Natural killer cell (primary cell): ENCODE data around the gene CHKA. TPM values are rescaled to one million over a fixed set of nuclear protein-coding genes. Genes with fewer than 3 reads are reported as not detected.

ENCODE experiments used
- ATAC-seq, 3 donors: fragments of 150-1000 bp in 2 of 3; fragments of 200-7000 bp in 1 of 3; cut with Tn5 transposase; 1 replicate in 1 of 3; 2 replicates in 2 of 3; pipeline ENCODE4 v1.10.0; 2021; ENCODE audit warnings: mild to moderate bottlenecking in 2 of 3, moderate library complexity in 2 of 3
- DNase-seq, 2 donors: peaks; one replicate each; pipeline versions ENCODE4 v3.0.0 to v3.0.0-alpha.2; 2013 to 2021; ENCODE audit warnings: mixed read lengths in 1 of 2
- H3K27ac ChIP-seq: one replicate; pipeline ENCODE4 v1.5.1; 2013; ENCODE audit warnings: mild to moderate bottlenecking, low read length
- H3K27me3 ChIP-seq: one replicate; pipeline ENCODE4 v1.6.1; 2013; ENCODE audit warnings: low read length; ENCODE audit not compliant: control insufficient read depth, insufficient read depth
- H3K36me3 ChIP-seq: one replicate; pipeline ENCODE4 v1.6.1; 2013; ENCODE audit warnings: low read length; ENCODE audit not compliant: control insufficient read depth, insufficient read depth
- H3K4me1 ChIP-seq: one replicate; pipeline ENCODE4 v1.6.1; 2013; ENCODE audit warnings: low read length; ENCODE audit not compliant: control insufficient read depth, insufficient read depth
- H3K4me3 ChIP-seq: one replicate; pipeline ENCODE4 v1.5.1; 2013; ENCODE audit warnings: low read length
- H3K9me3 ChIP-seq: one replicate; pipeline ENCODE4 v1.6.1; 2013; ENCODE audit warnings: low read length; ENCODE audit not compliant: control insufficient read depth, insufficient read depth
- H3K27ac Mint-ChIP-seq, 2 donors: one replicate each; pipeline ENCODE4 v1.8.0; 2022; ENCODE audit warnings: mild to moderate bottlenecking in 2 of 2, mixed read lengths in 2 of 2, moderate library complexity in 1 of 2
- H3K27me3 Mint-ChIP-seq, 2 donors: one replicate each; pipeline ENCODE4 v1.8.0; 2022; ENCODE audit warnings: low read depth in 2 of 2, mixed read lengths in 2 of 2
- H3K36me3 Mint-ChIP-seq: one replicate; pipeline ENCODE4 v1.8.0; 2022; ENCODE audit warnings: mixed read lengths
- H3K4me1 Mint-ChIP-seq, 2 donors: one replicate each; pipeline ENCODE4 v1.8.0; 2022; ENCODE audit warnings: mixed read lengths in 2 of 2
- H3K4me3 Mint-ChIP-seq: one replicate; pipeline ENCODE4 v1.8.0; 2022; ENCODE audit warnings: mild to moderate bottlenecking, moderate library complexity, mixed read lengths
- H3K9me3 Mint-ChIP-seq, 2 donors: one replicate each; pipeline ENCODE4 v1.8.0; 2022; ENCODE audit warnings: mixed read lengths in 2 of 2
- CTCF ChIP-seq: fragments of 200-600 bp; IDR thresholded peaks from one replicate; pipeline ENCODE4 v1.8.0; 2022; ENCODE audit warnings: antibody characterized with exemption
- WGBS: methylation state at CpG from one replicate; pipeline ENCODE4 v1.1.7; 2013; ENCODE audit warnings: missing lambda C conversion rate; ENCODE audit not compliant: insufficient coverage; 5-methylcytosine and 5-hydroxymethylcytosine counted together
- intact Hi-C: fragments of 100-400 bp; cut with micrococcal nuclease; formaldehyde crosslinking; loops from one replicate; pipeline ENCODE4 v1.14.2; 2022
- total RNA-seq, 4 donors: library from RNA; stranded (reverse); fragments of 120-200 nt in 1 of 4; gene quantifications; one replicate each; pipeline versions ENCODE4 v1.2.3 to v1.2.4, GENCODE V29; 2013 to 2022

The CHKA gene
- total RNA-seq, 3 donors from 2014 or later (not counting 1 experiment from before 2014, with no cell fraction given): 15.8 to 24.6 (median 24.4) TPM

DNA sequence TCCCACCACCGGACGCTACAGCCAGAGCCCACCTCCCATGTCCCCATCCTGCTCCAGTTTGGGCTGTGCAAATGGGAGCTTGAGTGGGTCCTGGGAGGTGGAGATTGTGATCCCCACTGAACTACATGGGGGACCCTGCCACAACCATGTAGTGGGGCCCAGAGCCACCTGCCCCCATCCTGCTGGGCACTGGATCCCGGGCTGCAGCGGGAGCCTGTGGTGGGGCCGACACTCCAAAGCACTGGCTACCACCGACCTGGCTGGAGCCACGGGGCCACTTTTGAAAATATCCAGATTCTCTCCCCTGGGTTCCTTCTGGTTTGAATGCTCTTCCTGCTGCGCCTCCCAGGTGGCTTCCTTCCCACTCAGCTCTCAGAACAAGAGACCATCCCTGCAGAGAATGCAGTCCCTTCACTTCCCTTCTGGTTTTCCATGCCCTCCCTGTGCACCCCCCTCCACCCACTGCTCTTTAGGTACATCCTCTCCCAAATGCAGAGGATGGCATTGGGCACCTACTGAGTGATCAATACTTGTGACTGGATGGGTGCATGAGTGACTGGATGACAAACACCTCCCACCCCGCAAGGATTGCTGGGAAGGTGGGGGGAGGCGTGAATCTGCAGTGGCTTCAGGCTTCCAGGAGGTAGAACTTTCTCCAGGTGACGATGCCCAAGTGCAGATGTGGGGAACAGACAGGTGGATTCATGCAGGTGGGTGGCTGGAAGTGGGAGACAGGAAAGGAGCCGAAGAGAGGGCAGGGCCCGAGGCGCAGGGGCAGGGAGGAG lies 116.4 kb downstream of the CHKA start:
- Histone ChIP-seq H3K27ac (no peak overlapping the region), H3K4me3 (peak overlapping the region; percentile 32), H3K9me3 (no peaks in the 10 kb centered on the region), H3K4me1 (peaks cover 60% of the 10 kb centered on the region), H3K36me3 (no peaks in the 10 kb centered on the region), H3K27me3 (no peaks in the 10 kb centered on the region)
- no peaks in the 10 kb centered on the region for H3K9me3 Mint-ChIP-seq
- DNase-seq (no peak), ATAC-seq (no peak)
- H3K4me1 Mint-ChIP-seq: peaks cover 9 to 31% of the 10 kb centered on the region in 2 donors
- TF ChIP-seq CTCF: no peak
- peak overlapping the region; percentile 91 for H3K4me3 Mint-ChIP-seq
- no peaks in the 10 kb centered on the region for H3K27me3 Mint-ChIP-seq
- intact Hi-C loops: loop anchor here (10.0 kb wide), 1 partner anchor 200 kb away; no protein-coding TSS in a partner anchor
- WGBS: 83% methylated on average over 14 of the region's 14 CpGs
- no peaks in the 10 kb centered on the region for H3K36me3 Mint-ChIP-seq
- H3K27ac Mint-ChIP-seq: peak overlapping the region in 1 of 2 donors; percentile 78

GRCh38 chr11:68003846-68004550 lies 117.2 kb downstream of the CHKA start, which contains the start of gene UNC93B1:
TSS of gene UNC93B1 (minus strand) at chr11:68004097. CDS start at chr11:68004043, 54 bp downstream.
- Mint-ChIP-seq H3K27ac (peak within 1 kb of the TSS; percentile 59 to 79), H3K4me1 (peaks cover 2 to 24% of the 10 kb centered on the region in 2 donors), H3K27me3 (no peaks in the 10 kb centered on the region), H3K36me3 (no peaks in the 10 kb centered on the region), H3K4me3 (peak within 1 kb of the TSS; percentile 91), H3K9me3 (no peaks in the 10 kb centered on the region)
- intact Hi-C loops: loop anchor here (10.0 kb wide), 1 partner anchor 201 kb away; no protein-coding TSS in a partner anchor
- no peaks in the 10 kb centered on the region for H3K36me3 ChIP-seq
- no peaks in the 10 kb centered on the region for H3K27me3 ChIP-seq
- H3K4me1 ChIP-seq: peaks cover 60% of the 10 kb centered on the region
- ATAC-seq (peak; percentile 91 to 95 (median 94)), DNase-seq (peak; percentile 74 to 84)
- peak within 1 kb of the TSS; percentile 22 for H3K27ac ChIP-seq
- H3K4me3 ChIP-seq: peak within 1 kb of the TSS; percentile 35
- H3K9me3 ChIP-seq: no peaks in the 10 kb centered on the region
- no peak for TF ChIP-seq CTCF
- 4% methylated on average over 64 of the region's 64 CpGs for WGBS

DNA sequence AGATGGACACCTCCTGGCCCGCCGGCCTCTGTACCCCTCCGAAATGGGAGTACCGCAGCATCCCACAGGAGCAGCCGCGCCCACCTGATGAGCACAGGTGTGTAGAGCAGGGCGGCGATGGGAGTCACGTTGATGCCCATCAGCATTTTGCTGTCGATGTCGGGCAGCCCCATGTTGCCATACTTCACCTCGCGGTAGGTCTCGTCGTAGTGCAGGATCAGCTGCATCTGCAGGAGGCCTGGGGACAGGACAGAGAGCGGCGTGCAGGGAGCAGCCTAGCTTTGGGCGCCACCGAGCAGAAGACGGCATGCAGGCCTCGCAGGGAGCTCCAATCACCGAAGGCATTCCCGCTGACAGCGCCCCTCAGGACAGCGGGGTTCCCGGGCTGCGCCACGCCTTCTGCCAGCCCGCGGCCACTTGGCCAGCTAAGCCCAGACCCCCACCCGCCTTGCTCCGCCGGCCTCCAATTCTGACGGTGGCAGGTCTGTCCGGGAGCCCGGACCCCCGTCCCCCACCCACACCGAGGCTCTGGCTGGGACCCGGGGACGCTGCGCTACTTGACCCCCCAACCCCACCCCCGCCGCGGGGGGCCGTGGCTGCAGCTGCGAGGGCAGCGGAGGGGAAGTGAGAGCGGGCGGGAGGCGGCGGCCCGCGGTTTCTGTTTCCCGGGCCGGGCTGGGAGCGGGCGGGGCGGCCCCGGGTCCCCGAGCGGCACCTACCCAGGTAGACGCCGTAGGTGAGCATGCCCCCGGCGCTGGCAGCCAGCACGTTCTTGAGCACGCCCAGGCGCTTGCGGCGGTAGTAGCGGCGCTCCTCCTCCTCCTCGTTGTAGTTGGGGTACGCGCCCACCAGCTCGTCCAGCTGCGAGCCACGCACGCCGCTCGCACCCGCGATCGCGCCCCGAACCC lies 118.0 kb downstream of the CHKA start:
- 12% methylated on average over 85 of the region's 86 CpGs for WGBS
- peak overlapping the region; percentile 59 to 79 for H3K27ac Mint-ChIP-seq
- DNase-seq (peak; percentile 42 to 77), ATAC-seq (peak; percentile 62 to 65 (median 64))
- H3K36me3 ChIP-seq: no peaks in the 10 kb centered on the region
- no peaks in the 10 kb centered on the region for H3K27me3 ChIP-seq
- H3K9me3 Mint-ChIP-seq: no peaks in the 10 kb centered on the region
- intact Hi-C loops: loop anchor here (10.0 kb wide), 1 partner anchor 202 kb away; no protein-coding TSS in a partner anchor
- peak overlapping the region; percentile 35 for H3K4me3 ChIP-seq
- no peaks in the 10 kb centered on the region for H3K36me3 Mint-ChIP-seq
- H3K4me3 Mint-ChIP-seq: peak overlapping the region; percentile 81
- peaks cover 60% of the 10 kb centered on the region for H3K4me1 ChIP-seq
- H3K9me3 ChIP-seq: no peaks in the 10 kb centered on the region
- H3K4me1 Mint-ChIP-seq: peaks cover 7 to 28% of the 10 kb centered on the region in 2 donors
- H3K27ac ChIP-seq: peak overlapping the region; percentile 5
- TF ChIP-seq CTCF: no peak
- H3K27me3 Mint-ChIP-seq: no peaks in the 10 kb centered on the region

Other genes starting within 250 kb of the CHKA start
- gene UNC93B1, start 117.3 kb downstream of the CHKA start, total RNA-seq: 10 to 100 TPM; 26.6 to 44.3 (median 39.7) TPM
- 1 to 10 TPM; 2.4 to 9.0 (median 4.0) TPM for gene ALDH3B1, start 111.1 kb downstream of the CHKA start, total RNA-seq
- gene NDUFS8, start 90.7 kb downstream of the CHKA start, total RNA-seq: 10 to 100 TPM; 84.5 to 95.2 (median 90.7) TPM
- 100 to 1,000 TPM; 438 to 480 (median 465) TPM for gene TCIRG1, start 82.4 kb downstream of the CHKA start, total RNA-seq
- gene KMT5B, start 91.9 kb upstream of the CHKA start, total RNA-seq: 10 to 100 TPM; 45.0 to 60.1 (median 55.6) TPM
- 10 to 100 TPM; 15.6 to 26.1 (median 17.7) TPM for gene C11orf24, start 150.6 kb upstream of the CHKA start, total RNA-seq
- 1 to 10 TPM in 1 of 3 donors, under 1 TPM in 2; 0.36 to 1.3 (median 0.89) TPM for gene LRP5, start 191.2 kb upstream of the CHKA start, total RNA-seq